KOPT-K1 (cell line): ENCODE measurements around the gene TMEM186.
A peak's percentile ranks its signal among the peaks of the same experiment; 100 is the strongest.
"Not testable (repeated sequence)": the region's sequence is repeated elsewhere in the genome, so short reads cannot be mapped to it uniquely, and the experiment has no call there.

Experiments used
- H3K27ac ChIP-seq: fragments of 200-600 bp; sonication (generic); 2 replicates; pipeline ENCODE4 v1.5.1; 2016; ENCODE audit warnings: antibody characterized with exemption, mild to moderate bottlenecking, low read depth, low read length; ENCODE audit not compliant: poor library complexity, severe bottlenecking
- H3K36me3 ChIP-seq: fragments of 200-600 bp; sonication (generic); 2 replicates; pipeline ENCODE4 v1.5.1; 2017; ENCODE audit warnings: antibody characterized with exemption, mild to moderate bottlenecking, low read length, moderate library complexity; ENCODE audit not compliant: insufficient read depth
- H3K9me3 ChIP-seq: fragments of 200-600 bp; sonication (generic); 2 replicates; pipeline ENCODE4 v1.5.1; 2017; ENCODE audit warnings: antibody characterized with exemption, low read length, mild to moderate bottlenecking; ENCODE audit not compliant: insufficient read depth, poor library complexity, severe bottlenecking

The TMEM186 gene

DNA sequence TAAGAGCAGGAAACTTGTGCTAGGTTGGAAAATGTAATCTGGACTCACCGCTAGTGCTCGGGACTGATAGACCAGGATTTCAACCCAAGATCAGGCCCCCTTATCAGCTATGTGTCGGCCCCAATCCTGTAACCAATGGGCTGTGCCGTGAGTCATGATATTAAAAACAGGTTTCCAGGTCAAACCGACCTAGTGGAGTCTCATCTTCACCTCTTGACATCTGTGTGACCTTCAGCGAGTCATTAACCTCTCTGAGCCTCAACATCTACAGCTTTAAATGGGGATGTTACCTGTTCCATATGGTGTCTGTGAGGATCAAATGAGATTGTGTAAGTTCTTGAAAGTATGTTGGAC lies 712 bp upstream of the TMEM186 start:
- Histone ChIP-seq H3K9me3 (no peaks in the 10 kb centered on the region), H3K27ac (peak overlapping the region; percentile 98), H3K36me3 (peaks cover 41% of the 10 kb centered on the region)

- Histone ChIP-seq H3K36me3 (peaks cover 33% of the 10 kb centered on the region), H3K27ac (peak overlapping the region; percentile 98), H3K9me3 (no peaks in the 10 kb centered on the region)
Observed at GRCh38 chr16:8796469-8797363, 723 bp downstream of the TMEM186 start.

DNA sequence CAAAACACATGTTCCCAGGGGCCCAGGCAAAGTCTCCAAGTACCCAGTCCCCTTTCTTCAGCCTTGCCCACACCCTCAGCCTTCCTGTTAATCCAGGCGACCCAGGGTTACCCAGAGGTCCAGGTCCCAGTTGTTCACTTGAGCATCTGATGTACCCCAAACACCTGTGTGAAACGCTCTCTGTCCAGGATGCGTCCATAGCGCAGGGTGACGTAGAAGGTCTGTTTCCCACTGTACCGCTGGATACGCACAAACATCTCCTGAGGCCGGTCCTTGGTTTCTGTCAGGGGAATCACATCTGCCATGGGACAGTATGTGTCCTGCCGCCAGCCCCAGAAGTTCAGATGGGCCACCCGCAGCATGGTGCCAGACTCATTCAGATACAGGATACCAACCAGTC lies 1.6 kb downstream of the TMEM186 start:
- peaks cover 24% of the 10 kb centered on the region for H3K36me3 ChIP-seq
- H3K27ac ChIP-seq: peak overlapping the region; percentile 98
- no peaks in the 10 kb centered on the region for H3K9me3 ChIP-seq

DNA sequence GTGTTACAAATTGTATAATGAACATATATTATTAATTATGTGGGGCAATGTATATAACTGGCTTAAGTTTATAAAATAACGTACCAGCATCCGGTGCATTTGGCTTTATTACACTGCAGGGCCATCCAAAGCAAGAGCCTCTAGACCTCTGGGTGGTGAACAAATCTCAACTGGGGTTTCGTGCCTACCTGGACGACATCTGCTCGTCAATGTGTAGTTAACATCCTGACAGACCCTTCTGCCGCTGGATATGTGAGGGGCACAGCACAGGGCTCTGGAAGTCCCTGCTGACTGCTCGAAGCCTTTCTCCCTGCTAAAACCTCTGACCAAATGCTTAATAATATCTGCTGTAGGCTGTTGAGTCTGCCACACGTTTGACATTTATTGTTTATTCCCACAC lies 2.3 kb downstream of the TMEM186 start:
- no peaks in the 10 kb centered on the region for H3K9me3 ChIP-seq
- H3K27ac ChIP-seq: peak overlapping the region; percentile 98
- peaks cover 17% of the 10 kb centered on the region for H3K36me3 ChIP-seq

- H3K9me3 ChIP-seq: no peaks in the 10 kb centered on the region
- H3K27ac ChIP-seq: no peak overlapping the region
- H3K36me3 ChIP-seq: peaks cover 6% of the 10 kb centered on the region; the same call in 1 of the 2 replicates
Observed at GRCh38 chr16:8788578-8789172, 8.8 kb downstream of the TMEM186 start.

DNA sequence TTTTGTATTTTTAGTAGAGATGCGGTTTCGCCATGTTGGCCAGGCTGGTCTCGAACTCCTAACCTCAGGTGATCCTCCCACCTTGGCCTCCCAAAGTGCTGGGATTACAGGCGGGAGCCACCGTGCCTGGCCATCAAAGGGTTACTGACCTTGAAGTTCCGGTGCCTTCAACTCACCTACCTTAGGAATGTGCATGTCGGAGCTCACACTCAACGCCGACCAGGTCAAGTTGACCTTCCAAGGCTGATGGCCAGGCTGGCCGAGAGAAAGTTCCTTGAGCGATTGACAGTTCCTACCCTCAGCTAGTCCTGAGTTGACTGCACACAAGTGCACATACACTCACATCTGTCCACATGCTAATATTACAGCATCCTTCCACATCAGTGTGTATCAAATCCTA lies 11.1 kb downstream of the TMEM186 start:
- H3K36me3 ChIP-seq, H3K9me3 ChIP-seq, H3K27ac ChIP-seq: not testable (repeated sequence)

DNA sequence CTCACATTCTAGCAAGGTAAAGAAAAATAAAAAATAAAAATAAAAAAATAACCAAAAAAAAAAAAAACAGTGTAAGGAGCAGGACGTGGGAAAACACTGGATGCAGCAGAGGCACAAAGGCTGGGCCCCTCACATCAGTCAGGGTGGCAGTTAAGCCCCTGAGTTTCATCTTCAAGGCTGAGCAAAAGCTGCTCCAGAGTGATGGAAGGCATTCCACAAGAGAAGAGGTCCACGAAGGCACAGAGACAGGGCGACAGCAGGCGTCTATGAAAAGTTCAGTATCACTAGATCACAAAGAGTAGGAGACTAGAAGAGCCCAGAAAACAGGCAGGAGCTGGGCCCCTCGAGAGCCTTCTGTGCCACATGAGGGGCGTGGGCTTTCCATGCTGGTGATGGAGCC lies 12.0 kb downstream of the TMEM186 start:
- Histone ChIP-seq H3K36me3 (no peaks in the 10 kb centered on the region), H3K27ac (no peak overlapping the region), H3K9me3 (no peaks in the 10 kb centered on the region)

DNA sequence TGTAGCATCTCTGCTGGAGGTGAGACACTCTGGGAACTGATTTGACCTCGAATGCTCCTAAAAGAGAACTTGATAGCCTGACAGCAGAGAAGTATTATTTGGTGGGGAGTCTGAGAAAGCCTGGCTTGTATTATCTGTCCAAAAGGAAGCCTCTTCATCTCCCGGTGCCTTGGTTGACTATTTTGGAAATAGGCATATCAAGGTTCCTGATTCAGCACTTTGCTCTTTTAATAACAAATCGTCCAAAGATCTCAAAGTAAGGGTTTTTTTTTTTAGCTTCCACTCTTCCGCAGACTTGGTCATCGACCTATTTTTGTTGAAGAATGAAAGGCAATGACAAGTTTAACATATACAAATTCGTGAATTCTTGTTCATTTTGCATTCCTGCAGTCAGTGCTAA lies 14.8 kb downstream of the TMEM186 start:
- H3K36me3 ChIP-seq: no peaks in the 10 kb centered on the region
- no peaks in the 10 kb centered on the region for H3K9me3 ChIP-seq
- no peak overlapping the region for H3K27ac ChIP-seq

- Histone ChIP-seq H3K9me3 (no peaks in the 10 kb centered on the region), H3K27ac (no peak overlapping the region), H3K36me3 (no peaks in the 10 kb centered on the region)
Observed at GRCh38 chr16:8781797-8782196, 15.6 kb downstream of the TMEM186 start.

GRCh38 chr16:8777217-8777616 lies 20.2 kb downstream of the TMEM186 start:
- H3K27ac ChIP-seq: no peak overlapping the region
- no peaks in the 10 kb centered on the region for H3K36me3 ChIP-seq
- H3K9me3 ChIP-seq: no peaks in the 10 kb centered on the region

GRCh38 chr16:8776129-8776584 lies 21.3 kb downstream of the TMEM186 start:
- Histone ChIP-seq H3K27ac (no peak overlapping the region), H3K36me3 (no peaks in the 10 kb centered on the region), H3K9me3 (no peaks in the 10 kb centered on the region)

- Histone ChIP-seq H3K27ac (no peak overlapping the region), H3K9me3 (no peaks in the 10 kb centered on the region), H3K36me3 (no peaks in the 10 kb centered on the region)
Observed at GRCh38 chr16:8775359-8775758, 22.1 kb downstream of the TMEM186 start.

GRCh38 chr16:8774208-8774607 lies 23.2 kb downstream of the TMEM186 start:
- Histone ChIP-seq H3K9me3 (no peaks in the 10 kb centered on the region), H3K36me3 (no peaks in the 10 kb centered on the region), H3K27ac (no peak overlapping the region)

DNA sequence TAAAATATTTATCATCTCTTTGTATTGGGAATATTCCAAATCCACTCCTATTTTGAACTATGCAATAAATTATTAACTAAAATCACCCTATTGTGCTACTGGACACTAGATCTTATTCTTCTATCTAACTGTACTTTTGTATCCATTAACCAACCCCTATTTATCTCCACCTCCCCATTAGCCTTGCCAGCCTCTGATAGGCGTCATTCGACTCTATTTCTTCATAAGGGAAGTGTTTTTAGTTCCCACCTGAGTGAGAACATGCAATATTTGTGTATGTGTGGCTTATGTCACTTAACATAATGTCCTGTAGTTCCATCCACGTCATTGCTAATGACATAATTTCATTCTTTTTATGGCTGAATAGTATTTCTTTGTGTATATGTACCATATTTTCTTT lies 23.9 kb downstream of the TMEM186 start:
- no peak overlapping the region for H3K27ac ChIP-seq
- H3K9me3 ChIP-seq: no peaks in the 10 kb centered on the region
- no peaks in the 10 kb centered on the region for H3K36me3 ChIP-seq

DNA sequence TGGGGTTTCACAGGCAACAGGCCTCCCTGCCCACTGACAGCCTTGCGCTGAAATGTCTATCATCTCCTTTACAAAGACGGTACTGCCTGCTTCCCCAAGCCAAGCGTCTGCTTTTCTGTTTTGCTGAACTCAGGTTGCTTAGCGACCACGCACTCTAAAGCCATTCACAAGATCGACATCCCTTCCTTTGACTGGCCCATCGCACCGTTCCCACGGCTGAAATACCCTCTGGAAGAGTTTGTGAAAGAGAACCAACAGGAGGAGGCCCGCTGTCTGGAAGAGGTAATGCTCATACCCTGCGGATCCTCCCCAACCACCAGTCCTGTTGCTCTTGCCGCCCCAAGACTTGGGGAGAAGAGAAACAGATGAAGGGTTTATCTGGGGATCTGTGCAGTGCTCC lies 28.7 kb downstream of the TMEM186 start:
- Histone ChIP-seq H3K36me3 (no peaks in the 10 kb centered on the region), H3K27ac (no peak overlapping the region), H3K9me3 (no peaks in the 10 kb centered on the region)

DNA sequence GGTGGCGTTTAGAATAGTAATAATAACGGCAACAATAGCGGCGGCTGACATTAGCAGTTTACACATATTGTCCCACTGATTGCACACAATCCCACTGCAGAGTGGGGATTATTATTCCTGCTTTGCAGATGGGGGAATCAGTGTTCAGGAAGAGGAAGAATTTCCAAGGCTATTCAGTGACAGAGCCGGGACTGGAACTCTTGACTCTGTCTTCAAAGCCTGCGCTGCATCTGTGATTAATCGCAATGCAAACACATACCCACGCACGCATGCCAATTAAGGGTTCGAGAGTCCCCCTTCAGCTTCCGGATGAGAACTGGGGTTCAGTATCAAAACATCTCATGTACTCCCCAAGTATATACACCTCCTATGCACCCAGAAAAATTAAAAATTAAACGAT lies 29.2 kb downstream of the TMEM186 start:
- H3K36me3 ChIP-seq: no peaks in the 10 kb centered on the region
- H3K27ac ChIP-seq: no peak overlapping the region
- no peaks in the 10 kb centered on the region for H3K9me3 ChIP-seq
